ENCODE measurements around the gene EIF4A2.

Gene EIF4A2

GRCh38 chr3:186831798-186832197 lies 48.4 kb downstream of the EIF4A2 start:
- Histone ChIP-seq H3K36me3 (ENCODE audit: control insufficient read depth, insufficient read depth, low read length) (no peaks in the 10 kb centered on the region), H3K27ac (ENCODE audit: low read length) (no peak overlapping the region), H3K4me3 (ENCODE audit: low read length) (no peak overlapping the region), H3K4me1 (ENCODE audit: control insufficient read depth, insufficient read depth, low read length) (no peaks in the 10 kb centered on the region), H3K9me3 (ENCODE audit: control insufficient read depth, insufficient read depth, low read length) (no peaks in the 10 kb centered on the region), H3K27me3 (ENCODE audit: control insufficient read depth, insufficient read depth, low read length) (peaks cover 10% of the 10 kb centered on the region; the same call in 1 of the 2 replicates)
- WGBS (ENCODE audit: insufficient coverage, insufficient read length): no CpG with 5 or more reads among the region's 4 CpGs
- no peak for DNase-seq (ENCODE audit: low read depth, low spot score)

DNA sequence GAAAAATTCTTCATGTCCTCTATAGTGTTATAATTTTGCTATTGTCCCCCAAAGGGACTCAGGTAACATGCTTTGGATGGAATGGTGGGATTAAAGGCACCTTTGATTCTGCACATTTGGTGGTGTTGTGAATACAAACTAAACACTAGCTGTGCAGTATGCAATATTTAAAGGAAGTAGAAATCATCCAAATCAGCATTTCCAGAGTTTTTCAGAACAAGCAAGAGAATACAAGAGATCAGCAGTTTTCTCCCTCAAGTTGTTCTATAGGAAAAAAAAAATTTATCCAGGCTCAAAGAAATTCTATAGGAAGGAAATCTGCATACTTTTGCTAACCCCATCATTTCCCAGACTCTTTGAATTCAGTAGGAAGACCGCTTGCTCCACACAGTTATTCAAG lies 48.9 kb downstream of the EIF4A2 start:
- no peak overlapping the region for H3K4me3 ChIP-seq (ENCODE audit: low read length)
- no peak for DNase-seq (ENCODE audit: low read depth, low spot score)
- H3K27me3 ChIP-seq (ENCODE audit: control insufficient read depth, insufficient read depth, low read length): peaks cover 10% of the 10 kb centered on the region; the same call in 1 of the 2 replicates
- H3K4me1 ChIP-seq (ENCODE audit: control insufficient read depth, insufficient read depth, low read length): no peaks in the 10 kb centered on the region
- no peaks in the 10 kb centered on the region for H3K9me3 ChIP-seq (ENCODE audit: control insufficient read depth, insufficient read depth, low read length)
- no peaks in the 10 kb centered on the region for H3K36me3 ChIP-seq (ENCODE audit: control insufficient read depth, insufficient read depth, low read length)
- no peak overlapping the region for H3K27ac ChIP-seq (ENCODE audit: low read length)
- no CpG with 5 or more reads among the region's 1 CpG for WGBS (ENCODE audit: insufficient coverage, insufficient read length)
